Astrocyte (in vitro differentiated cells and primary cell): ENCODE measurements around the gene PFKL.

ENCODE experiments used
- CTCF ChIP-seq: IDR thresholded peaks from 2 replicates; pipeline ENCODE4 v1.5.1; 2011; ENCODE audit warnings: low read depth, mild to moderate bottlenecking, inconsistent platforms, low read length, moderate library complexity; ENCODE audit not compliant: insufficient read depth
- EZH2 ChIP-seq: IDR thresholded peaks from 2 replicates; pipeline ENCODE4 v1.6.1; 2012; ENCODE audit warnings: mild to moderate bottlenecking, low read length, inconsistent platforms; ENCODE audit not compliant: insufficient read depth

GRCh38 chr21:44356160-44356559, 56.3 kb downstream of the PFKL start:
- TF ChIP-seq CTCF (no peak), EZH2 (no peak)
